HL-60 (cell line): Measurements from ENCODE around the gene SNRK.

Experiments
- CTCF ChIP-seq: IDR thresholded peaks from one replicate; pipeline ENCODE4 v1.5.1; 2011; ENCODE audit warnings: low read length, control low read depth, inconsistent platforms; ENCODE audit not compliant: insufficient read depth
- GABPA ChIP-seq: IDR thresholded peaks from 2 replicates; pipeline ENCODE4 v1.6.1; 2012; ENCODE audit warnings: low read depth
- POLR2AphosphoS5 ChIP-seq: IDR thresholded peaks from 2 replicates; pipeline ENCODE4 v1.6.1; 2012; ENCODE audit warnings: low read depth
- SPI1 ChIP-seq: IDR thresholded peaks from 2 replicates; pipeline ENCODE4 v1.6.1; 2012; ENCODE audit warnings: low read depth, mild to moderate bottlenecking, borderline replicate concordance

GRCh38 chr3:43330981-43331380 lies 44.6 kb downstream of the SNRK start:
- TF ChIP-seq SPI1: no peak
- TF ChIP-seq CTCF: no peak
- TF ChIP-seq POLR2AphosphoS5: no peak
- TF ChIP-seq GABPA: no peak
